Measurements from ENCODE around the gene EEIG1. TPM values are rescaled to one million over a fixed set of nuclear protein-coding genes. Genes with fewer than 3 reads are reported as not detected.

EEIG1 gene
- total and polyA plus RNA-seq, 2 experiments from 2014 or later = 6.1 to 9.3 TPM

- Histone ChIP-seq H3K4me3 (no peak overlapping the region), H4K20me1 (ENCODE audit: insufficient read depth) (no peaks in the 10 kb centered on the region), H3F3A (ENCODE audit: insufficient read depth) (no peaks in the 10 kb centered on the region), H2AFZ (no peak overlapping the region), H3K36me3 (ENCODE audit: low read depth) (no peaks in the 10 kb centered on the region), H3K9ac (no peak overlapping the region), H3K9me2 (ENCODE audit: insufficient read depth) (no peaks in the 10 kb centered on the region), H3K79me2 (ENCODE audit: insufficient read depth) (no peaks in the 10 kb centered on the region), H3K4me1 (ENCODE audit: insufficient read depth) (0 out of 2 replicates have a peak, but pooled peaks cover 3% of the 10 kb centered on the region), H3K4me2 (ENCODE audit: unreplicated experiment) (no peak overlapping the region), H3K27ac (no peak overlapping the region), H3K9me3 (ENCODE audit: low read depth) (no peaks in the 10 kb centered on the region), H3K27me3 (replicated peaks; ENCODE audit: insufficient read depth) (no peaks in the 10 kb centered on the region)
- WGBS, 2 experiments (ENCODE audit: low coverage in 1 of 2, low lambda C conversion rate in 2 of 2, missing lambda C conversion rate in 2 of 2) = 80 to 89% methylated on average over 3 to 4 of the region's 4 CpGs
- DNase-seq = no peak
- in situ Hi-C loops (cut with MboI) = no loop called here
- TF ChIP-seq EZH2phosphoT487 (IDR thresholded peaks at IDR 0.05; ENCODE audit: insufficient read depth, low read depth) = no peak
Measured at GRCh38 chr9:128020692-128021091, 39.9 kb upstream of the EEIG1 start.

DNA sequence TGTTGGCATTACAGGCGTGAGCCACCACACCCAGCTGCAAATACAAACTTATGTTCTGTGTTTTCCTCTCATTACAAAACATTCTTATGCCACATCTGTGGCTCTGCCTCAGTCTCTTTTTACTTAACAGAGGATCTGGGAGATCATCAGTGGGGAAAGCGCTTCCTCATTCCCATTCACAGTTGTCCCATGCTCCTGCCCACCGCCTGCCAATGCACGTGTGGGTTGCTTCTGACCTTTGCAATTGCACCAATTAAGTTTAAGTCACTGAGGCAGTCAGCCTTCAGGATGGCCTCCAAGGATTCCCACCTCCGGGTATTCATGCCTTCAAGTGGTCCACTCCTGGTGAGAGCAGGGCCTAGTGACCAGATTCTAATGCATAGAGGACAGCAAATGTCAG is 34.9 kb upstream of the EEIG1 start:
- Histone ChIP-seq H3K4me3 (no peak overlapping the region), H3K9me3 (ENCODE audit: low read depth) (no peaks in the 10 kb centered on the region), H3K4me2 (ENCODE audit: unreplicated experiment) (no peak overlapping the region), H3F3A (ENCODE audit: insufficient read depth) (no peaks in the 10 kb centered on the region), H3K9me2 (ENCODE audit: insufficient read depth) (no peaks in the 10 kb centered on the region), H3K9ac (no peak overlapping the region), H3K4me1 (ENCODE audit: insufficient read depth) (no peaks in the 10 kb centered on the region), H3K36me3 (ENCODE audit: low read depth) (no peaks in the 10 kb centered on the region), H2AFZ (no peak overlapping the region), H3K79me2 (ENCODE audit: insufficient read depth) (no peaks in the 10 kb centered on the region), H3K27ac (no peak overlapping the region), H3K27me3 (replicated peaks; ENCODE audit: insufficient read depth) (no peaks in the 10 kb centered on the region), H4K20me1 (ENCODE audit: insufficient read depth) (no peaks in the 10 kb centered on the region)
- no peak for DNase-seq
- 63 to 71% methylated on average over 5 of the region's 5 CpGs for WGBS, 2 experiments (ENCODE audit: low coverage in 1 of 2, low lambda C conversion rate in 2 of 2, missing lambda C conversion rate in 2 of 2)
- TF ChIP-seq EZH2 (IDR thresholded peaks at IDR 0.05; ENCODE audit: insufficient read depth, poor library complexity, severe bottlenecking) (no peak), EZH2phosphoT487 (IDR thresholded peaks at IDR 0.05; ENCODE audit: insufficient read depth, low read depth) (no peak)
- in situ Hi-C loops (cut with MboI) = no loop called here

DNA sequence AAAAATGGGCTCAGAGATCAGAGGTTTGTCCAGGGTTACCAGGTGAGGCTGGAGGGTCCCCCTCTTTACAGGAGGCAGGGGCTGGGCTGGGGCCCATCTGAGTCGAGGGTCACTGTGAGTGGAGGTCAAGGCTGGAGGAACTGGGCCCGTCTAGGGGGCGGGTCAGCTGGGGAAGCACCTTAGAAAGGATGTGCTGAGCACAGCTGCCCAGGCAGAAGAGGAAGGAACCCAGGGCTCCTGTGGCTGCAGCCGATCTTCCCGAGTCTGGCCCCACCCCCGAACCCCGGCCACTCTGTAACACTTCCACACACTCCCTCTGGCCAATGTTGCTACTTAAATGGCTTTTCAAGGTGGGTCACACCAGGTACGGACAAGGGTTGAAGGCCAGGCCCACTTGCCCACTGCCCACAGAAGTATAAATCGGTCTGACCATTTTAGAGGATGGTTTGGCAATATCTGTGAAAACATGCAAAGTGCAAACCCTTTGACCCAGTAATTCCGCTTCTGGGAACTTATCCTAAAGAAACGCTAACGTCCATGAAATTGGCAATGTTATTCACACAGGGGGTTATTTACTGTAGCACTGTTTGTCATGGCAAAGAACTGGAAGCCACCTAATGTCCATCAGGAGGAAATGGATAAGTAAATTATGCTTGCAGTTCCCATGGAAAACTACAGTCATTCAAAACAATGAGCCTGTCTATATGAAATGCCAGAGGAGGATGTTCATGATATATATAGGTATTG is 30.5 kb upstream of the EEIG1 start:
- Histone ChIP-seq H2AFZ (no peak overlapping the region), H3K4me2 (ENCODE audit: unreplicated experiment) (no peak overlapping the region), H3K9ac (no peak overlapping the region), H3K27me3 (replicated peaks; ENCODE audit: insufficient read depth) (no peaks in the 10 kb centered on the region), H3K4me1 (ENCODE audit: insufficient read depth) (no peaks in the 10 kb centered on the region; the same call in 1 of the 2 replicates), H3K9me3 (ENCODE audit: low read depth) (no peaks in the 10 kb centered on the region), H3K27ac (no peak overlapping the region), H4K20me1 (ENCODE audit: insufficient read depth) (no peaks in the 10 kb centered on the region), H3K79me2 (ENCODE audit: insufficient read depth) (no peaks in the 10 kb centered on the region), H3K36me3 (ENCODE audit: low read depth) (no peaks in the 10 kb centered on the region), H3K4me3 (no peak overlapping the region), H3F3A (ENCODE audit: insufficient read depth) (no peaks in the 10 kb centered on the region), H3K9me2 (ENCODE audit: insufficient read depth) (no peaks in the 10 kb centered on the region)
- TF ChIP-seq EZH2 (IDR thresholded peaks at IDR 0.05; ENCODE audit: insufficient read depth, poor library complexity, severe bottlenecking) (no peak), EZH2phosphoT487 (IDR thresholded peaks at IDR 0.05; ENCODE audit: insufficient read depth, low read depth) (no peak)
- in situ Hi-C loops (cut with MboI) = no loop called here
- DNase-seq = no peak
- WGBS, 2 experiments (ENCODE audit: low coverage in 1 of 2, low lambda C conversion rate in 2 of 2, missing lambda C conversion rate in 2 of 2) = 57 to 60% methylated on average over 12 of the region's 12 CpGs

DNA sequence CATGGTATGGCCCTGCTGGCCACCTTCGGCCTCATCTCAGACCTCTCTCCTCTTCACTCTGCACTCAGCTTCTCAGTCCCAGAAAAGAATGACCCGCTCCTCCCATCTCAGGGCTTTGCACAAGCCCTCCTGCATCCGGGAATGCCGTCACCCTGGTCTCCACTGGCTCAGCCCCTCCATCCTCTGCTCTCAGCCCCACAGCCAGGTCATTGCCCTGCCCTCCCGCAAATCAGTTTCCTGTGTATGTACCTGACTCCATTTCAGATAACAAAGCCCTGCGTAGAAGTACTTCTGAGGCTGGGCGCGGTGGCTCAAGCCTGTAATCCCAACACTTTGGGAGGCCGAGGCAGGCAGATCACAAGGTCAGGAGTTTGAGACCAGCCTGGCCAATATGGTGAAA is 28.9 kb upstream of the EEIG1 start:
- Histone ChIP-seq H3K4me3 (no peak overlapping the region), H2AFZ (no peak overlapping the region), H3K9me2 (ENCODE audit: insufficient read depth) (no peaks in the 10 kb centered on the region), H3K79me2 (ENCODE audit: insufficient read depth) (no peaks in the 10 kb centered on the region), H3F3A (ENCODE audit: insufficient read depth) (no peaks in the 10 kb centered on the region), H3K9ac (no peak overlapping the region), H3K9me3 (ENCODE audit: low read depth) (no peaks in the 10 kb centered on the region), H3K36me3 (ENCODE audit: low read depth) (no peaks in the 10 kb centered on the region), H3K4me2 (ENCODE audit: unreplicated experiment) (no peak overlapping the region), H3K27me3 (replicated peaks; ENCODE audit: insufficient read depth) (no peaks in the 10 kb centered on the region), H3K27ac (no peak overlapping the region), H4K20me1 (ENCODE audit: insufficient read depth) (no peaks in the 10 kb centered on the region), H3K4me1 (ENCODE audit: insufficient read depth) (no peaks in the 10 kb centered on the region; the same call in 1 of the 2 replicates)
- no peak for TF ChIP-seq EZH2 (IDR thresholded peaks at IDR 0.05; ENCODE audit: insufficient read depth, poor library complexity, severe bottlenecking)
- no peak for TF ChIP-seq EZH2phosphoT487 (IDR thresholded peaks at IDR 0.05; ENCODE audit: insufficient read depth, low read depth)
- in situ Hi-C loops (cut with MboI) = no loop called here
- 92 to 95% methylated on average over 9 of the region's 9 CpGs for WGBS, 2 experiments (ENCODE audit: low coverage in 1 of 2, low lambda C conversion rate in 2 of 2, missing lambda C conversion rate in 2 of 2)
- DNase-seq = no peak

Data from GM23248 (cell line).